Measurements from ENCODE around the gene TMEM205.
"Not testable (repeated sequence)": the region's sequence is repeated elsewhere in the genome, so short reads cannot be mapped to it uniquely, and the experiment has no call there.

Gene TMEM205

DNA sequence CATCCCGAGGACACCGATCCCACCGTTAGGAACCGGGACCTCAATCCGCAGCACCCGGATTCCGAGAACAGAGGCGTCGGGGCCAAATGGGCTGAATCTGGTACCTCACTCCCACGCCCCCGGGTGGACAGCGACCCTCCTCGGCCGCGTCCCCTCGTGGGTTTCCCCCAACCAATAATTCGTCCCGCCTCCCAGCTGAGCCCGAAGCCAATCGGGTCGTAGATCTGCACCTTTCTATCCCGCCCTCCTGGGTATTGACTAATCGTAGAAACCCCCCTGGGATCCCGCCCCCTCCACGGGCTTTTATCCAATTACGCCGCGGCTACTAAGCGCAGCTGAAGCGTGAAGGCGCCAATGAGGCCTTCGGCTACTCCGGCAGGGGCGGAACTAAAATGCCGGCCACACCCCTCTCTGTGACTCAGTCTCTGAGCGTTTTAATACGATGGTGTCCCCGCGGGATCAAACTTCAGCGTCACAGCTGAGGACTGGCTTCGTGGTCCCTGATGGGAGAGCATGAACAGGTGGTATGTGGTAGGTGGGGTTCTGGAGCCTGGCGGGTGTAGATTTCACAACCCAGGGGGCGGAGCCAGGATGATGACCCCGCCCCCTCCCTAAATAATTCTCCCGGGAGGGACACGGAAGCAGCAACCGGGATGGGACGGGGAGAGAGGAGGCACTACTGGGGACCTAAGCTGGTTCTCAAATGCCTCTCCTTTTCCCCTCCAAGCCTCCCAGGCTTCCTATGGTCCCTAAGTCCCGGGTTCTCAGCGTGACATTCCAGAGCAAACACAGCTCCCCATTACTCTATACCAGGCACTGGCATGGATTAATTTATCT is at the start of gene TMEM205, which contains the start of gene CCDC159:
TMEM205 (minus strand) TSS at position 165 of the 837 bp plus-strand sequence. CDS start 649 bp downstream, outside the sequence.
CCDC159 (plus strand) TSS at position 416 of the 837 bp plus-strand sequence; CDS start at position 504, 88 bp downstream.
- peak; percentile 98 for DNase-seq

DNA sequence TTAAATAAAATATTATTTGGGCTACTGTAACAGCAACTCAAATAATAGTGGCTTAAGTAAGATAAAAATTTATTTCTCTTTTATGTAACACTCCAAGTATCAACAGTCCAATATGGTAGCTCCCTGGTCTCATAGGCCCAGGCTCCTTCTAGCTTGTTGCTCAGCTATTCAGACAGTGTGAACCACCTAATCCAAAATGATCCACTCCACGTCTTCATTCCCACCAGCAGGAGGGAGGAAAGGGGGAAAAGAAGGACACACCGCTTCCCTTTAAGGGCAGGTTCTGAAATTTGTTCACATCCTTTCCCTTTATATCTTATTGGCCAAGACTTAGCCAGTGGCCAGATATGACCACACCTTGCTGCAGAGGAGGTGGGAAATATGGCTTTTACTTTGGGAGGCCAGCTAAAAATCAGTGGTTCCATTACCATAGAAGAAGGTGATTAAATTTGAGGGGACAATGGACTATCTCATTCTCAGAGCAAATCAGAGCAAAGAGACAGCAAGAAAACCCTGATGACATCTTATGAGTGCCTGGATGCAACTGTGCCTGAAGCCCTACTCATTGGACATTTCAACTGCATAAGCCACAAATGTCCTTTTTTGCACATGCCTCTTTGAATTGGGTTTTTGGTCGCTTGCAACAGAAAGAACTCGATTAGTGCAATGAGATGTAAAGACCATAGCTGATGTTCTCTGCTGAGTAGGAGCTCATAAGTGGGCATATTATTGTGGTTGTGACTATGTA is 45.0 kb upstream of the TMEM205 start:
- no peak for DNase-seq

GRCh38 chr19:11390359-11390758 is 44.3 kb upstream of the TMEM205 start:
- no peak for DNase-seq

- no peak for DNase-seq
Measured at GRCh38 chr19:11387162-11388034, 41.3 kb upstream of the TMEM205 start.

GRCh38 chr19:11384778-11385129 is 38.7 kb upstream of the TMEM205 start:
- DNase-seq = no peak

- DNase-seq = no peak
Measured at GRCh38 chr19:11383706-11384048, 37.6 kb upstream of the TMEM205 start.

GRCh38 chr19:11382898-11383705 is 37.0 kb upstream of the TMEM205 start:
- DNase-seq = no peak

- peak; percentile 95 for DNase-seq
Measured at GRCh38 chr19:11380653-11381537, 34.8 kb upstream of the TMEM205 start.

GRCh38 chr19:11379857-11380350 is 33.8 kb upstream of the TMEM205 start:
- no peak for DNase-seq

DNA sequence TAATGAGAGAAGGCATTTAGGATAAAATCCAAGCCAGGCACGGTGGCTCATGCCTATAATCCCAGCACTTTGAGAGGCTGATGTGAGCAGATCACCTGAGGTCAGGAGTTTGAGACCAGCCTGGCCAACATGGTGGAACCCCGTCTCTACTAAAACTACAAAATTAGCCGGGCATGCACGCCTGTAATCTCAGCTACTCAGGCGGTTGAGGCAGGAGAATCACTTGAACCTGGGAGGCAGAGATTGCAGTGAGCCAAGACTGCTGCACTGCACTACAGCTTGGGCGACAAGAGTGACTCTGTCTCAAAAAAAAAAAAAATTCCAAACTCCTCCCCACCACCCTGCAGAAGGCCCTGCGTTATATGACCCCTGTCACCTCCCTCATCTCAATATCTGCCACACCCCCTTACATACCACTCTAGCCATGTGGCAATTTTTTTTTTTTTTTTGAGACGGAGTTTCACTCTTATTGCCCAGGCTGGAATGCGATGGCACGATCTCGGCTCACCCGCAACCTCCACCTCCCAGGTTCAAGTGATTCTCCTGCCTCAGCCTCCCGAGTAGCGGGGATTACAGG is 33.3 kb upstream of the TMEM205 start:
- not testable (repeated sequence) for DNase-seq

DNA sequence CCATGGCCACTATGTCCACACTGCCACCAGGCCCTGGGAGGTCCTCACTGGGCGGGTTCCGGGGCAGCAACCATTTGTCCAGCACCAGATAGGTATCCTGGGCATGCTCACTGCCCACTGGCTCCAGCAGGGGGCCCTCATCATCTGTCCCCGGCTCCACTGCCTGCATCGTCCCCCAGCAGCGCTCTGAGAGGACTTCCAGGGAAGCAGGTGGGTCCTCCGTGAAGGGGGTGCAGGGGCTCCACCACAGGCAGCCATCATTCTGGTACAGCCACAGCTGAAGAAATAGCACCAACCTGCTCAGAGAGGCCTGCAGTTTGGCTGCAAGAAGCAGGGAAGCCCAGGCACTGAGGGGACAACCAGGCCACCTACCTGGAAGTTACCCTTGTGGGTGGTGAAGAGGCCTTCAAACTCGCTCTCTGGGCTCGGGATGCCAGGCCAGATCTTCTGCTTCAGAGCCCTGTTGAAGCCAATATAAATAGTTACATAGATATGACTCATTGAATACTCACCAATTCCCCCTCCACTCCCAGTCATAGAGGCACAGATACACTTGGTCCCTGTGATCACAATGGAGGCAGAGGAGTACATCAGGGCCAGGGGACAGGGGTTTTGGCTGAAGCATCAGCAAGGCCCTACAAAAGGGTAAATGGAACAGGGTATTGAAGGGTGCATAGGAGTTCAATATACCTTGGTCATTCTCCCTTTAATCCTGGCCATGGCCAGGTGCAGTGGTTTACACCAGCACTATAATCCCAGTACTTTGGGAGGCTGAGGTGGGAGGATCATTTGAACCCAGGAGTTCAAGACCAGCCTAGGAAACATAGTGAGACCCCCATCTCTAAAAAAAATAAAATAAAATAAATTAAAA is 32.5 kb upstream of the TMEM205 start:
- DNase-seq = peak; percentile 46

DNA sequence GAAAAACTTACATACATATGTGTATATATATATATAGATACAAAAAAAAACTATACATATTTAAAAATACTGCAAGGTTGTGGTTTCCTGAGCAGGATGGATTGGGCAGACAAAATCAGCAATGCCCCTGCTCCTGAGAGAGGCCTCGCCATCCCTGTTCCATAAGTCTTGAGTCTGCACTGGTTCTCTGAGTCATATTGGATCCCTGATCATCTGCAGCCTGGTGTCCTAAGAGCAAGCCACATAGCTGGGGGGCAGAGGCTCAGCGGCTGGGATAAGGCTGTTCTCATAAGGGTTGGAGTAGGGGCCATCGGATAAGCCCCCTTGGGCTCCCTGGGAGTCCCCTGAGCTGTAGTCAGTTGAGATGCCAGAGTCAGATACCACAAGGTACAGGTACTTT is 31.7 kb upstream of the TMEM205 start:
- DNase-seq = no peak

GRCh38 chr19:11377237-11377636 is 31.2 kb upstream of the TMEM205 start:
- DNase-seq = peak; percentile 70

GRCh38 chr19:11375143-11375948 is 29.3 kb upstream of the TMEM205 start:
- DNase-seq = peak; percentile 49

- DNase-seq = peak; percentile 97
Measured at GRCh38 chr19:11374433-11375142, 28.5 kb upstream of the TMEM205 start, which contains the start of gene SWSAP1. TSS of gene SWSAP1 (plus strand) at chr19:11374666. CDS start at chr19:11374681, 15 bp downstream.

DNA sequence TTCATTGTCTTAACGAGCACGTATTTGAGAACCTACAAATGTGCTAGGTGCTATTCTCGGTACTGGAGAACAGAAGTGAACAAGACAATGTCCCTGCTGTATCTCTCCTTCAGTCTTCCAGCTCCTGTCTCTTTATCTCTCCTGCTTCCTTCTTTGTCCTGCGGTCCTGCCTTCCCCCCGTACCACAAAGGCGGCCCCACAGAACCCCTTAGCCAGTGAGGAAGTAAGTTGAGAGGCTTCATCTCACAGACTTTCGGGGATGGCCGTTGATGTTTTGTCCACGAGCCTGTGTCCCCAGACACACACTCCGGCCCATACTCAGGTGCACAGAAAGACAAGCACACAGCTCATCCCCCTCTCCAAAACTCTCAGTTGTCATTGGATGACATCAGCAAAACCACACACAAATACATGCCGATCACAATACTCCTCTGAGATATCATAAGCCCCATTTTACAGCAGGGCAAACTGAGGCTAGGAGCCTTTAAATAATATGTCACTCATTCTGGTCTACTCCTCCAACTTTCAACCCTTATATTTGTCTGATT is 27.9 kb upstream of the TMEM205 start:
- no peak for DNase-seq

- no peak for DNase-seq
Measured at GRCh38 chr19:11373166-11373884, 27.3 kb upstream of the TMEM205 start.
